ENCODE data around the gene NGFR. TPM values are rescaled to one million over a fixed set of nuclear protein-coding genes. Genes with fewer than 3 reads are reported as not detected.
A peak's percentile ranks its signal among the peaks of the same experiment; 100 is the strongest.

The NGFR gene
- total and polyA plus RNA-seq, 9 of the 15 experiments (the other 6 are each of a cell fraction or from before 2014, with no cell fraction given) = 0.07 to 0.23 (median 0.13) TPM; not detected in 4

GRCh38 chr17:49452661-49453060, 42.4 kb upstream of the NGFR start:
- ChIA-PET CTCF (ENCODE audit: low intra/inter-chr PET ratio) (no interaction called here), POLR2A (interaction anchor here (0.8 to 1.2 kb wide), 2 partner anchors 14 to 16 kb away, joined by 3 read pairs; no protein-coding TSS in a partner anchor)
- Histone ChIP-seq H3K9me3 (replicated peaks; ENCODE audit: control insufficient read depth, insufficient read depth, low read depth, low read length) (no peaks in the 10 kb centered on the region), H3K27ac (ENCODE audit: extremely low read depth, low read depth, low read length) (no peak overlapping the region), H3K27me3 (ENCODE audit: control insufficient read depth in 2 of 2, insufficient read depth in 2 of 2, low read length in 2 of 2) (peaks cover 27 to 50% of the 10 kb centered on the region in 2 experiments; a peak in 4 of 5 replicates), H3K79me2 (ENCODE audit: control insufficient read depth, insufficient read depth, low read length) (no peaks in the 10 kb centered on the region), H4K20me1 (replicated peaks; ENCODE audit: control insufficient read depth, insufficient read depth, low read length) (no peaks in the 10 kb centered on the region), H3K4me2 (ENCODE audit: insufficient read depth, low read length) (no peak overlapping the region), H2AFZ (ENCODE audit: low read depth, low read length) (no peak overlapping the region), H3K36me3 (ENCODE audit: control insufficient read depth, insufficient read depth, low read length) (no peaks in the 10 kb centered on the region), H3K4me3 (no peak overlapping the region), H3K9ac (ENCODE audit: insufficient read depth in 1 of 2, low read depth in 2 of 2, low read length in 2 of 2) (no peak overlapping the region), H3K9me1 (ENCODE audit: control insufficient read depth, insufficient read depth, low read length) (no peaks in the 10 kb centered on the region), H3K4me1 (replicated peaks in 1 of 2; ENCODE audit: control insufficient read depth in 2 of 2, insufficient read depth in 2 of 2, low read length in 2 of 2) (peaks cover 4 to 5% of the 10 kb centered on the region in 2 experiments; a peak in 3 of 5 replicates)
- peak; percentile 50 for ATAC-seq
- FAIRE-seq = no peak
- no TSS peak for BruUV-seq (replicated peaks)
- DNase-seq (ENCODE audit: extremely low read depth in 1 of 4, low spot score in 3 of 4) = no peak
- in situ Hi-C loops (cut with MboI) (no loop called here), intact Hi-C loops (cut with micrococcal nuclease) (no loop called here)
- 36% methylated on average over 5 of the region's 5 CpGs for WGBS (ENCODE audit: insufficient coverage, low coverage, missing lambda C conversion rate)
- TF ChIP-seq MYC (IDR thresholded peaks at IDR 0.05; ENCODE audit: low read depth, low read length) = no peak
- TF ChIP-seq MYC (CRISPR knock-in tag; IDR thresholded peaks at IDR 0.05; ENCODE audit: borderline replicate concordance, low read depth) = no peak
- TF ChIP-seq CHAMP1 (IDR thresholded peaks at IDR 0.05) = no peak
- TF ChIP-seq SRF (CRISPR knock-in tag; IDR thresholded peaks at IDR 0.05) = no peak
- TF ChIP-seq SMC3 (conservative IDR thresholded peaks at IDR 0.05; ENCODE audit: insufficient read depth, low read depth, low read length) = no peak
- TF ChIP-seq, protein P1, sequence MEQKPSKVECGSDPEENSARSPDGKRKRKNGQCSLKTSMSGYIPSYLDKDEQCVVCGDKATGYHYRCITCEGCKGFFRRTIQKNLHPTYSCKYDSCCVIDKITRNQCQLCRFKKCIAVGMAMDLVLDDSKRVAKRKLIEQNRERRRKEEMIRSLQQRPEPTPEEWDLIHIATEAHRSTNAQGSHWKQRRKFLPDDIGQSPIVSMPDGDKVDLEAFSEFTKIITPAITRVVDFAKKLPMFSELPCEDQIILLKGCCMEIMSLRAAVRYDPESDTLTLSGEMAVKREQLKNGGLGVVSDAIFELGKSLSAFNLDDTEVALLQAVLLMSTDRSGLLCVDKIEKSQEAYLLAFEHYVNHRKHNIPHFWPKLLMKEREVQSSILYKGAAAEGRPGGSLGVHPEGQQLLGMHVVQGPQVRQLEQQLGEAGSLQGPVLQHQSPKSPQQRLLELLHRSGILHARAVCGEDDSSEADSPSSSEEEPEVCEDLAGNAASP (IDR thresholded peaks at IDR 0.05) = no peak
- TF ChIP-seq NFYB (IDR thresholded peaks at IDR 0.05; ENCODE audit: extremely low read depth, insufficient read length) = no peak
- TF ChIP-seq TCF7L2 (IDR thresholded peaks at IDR 0.05; ENCODE audit: low read depth, low read length) = no peak
- TF ChIP-seq MEF2A (IDR thresholded peaks at IDR 0.05; ENCODE audit: control insufficient read depth, low read depth, low read length) = no peak
- TF ChIP-seq, protein P2, sequence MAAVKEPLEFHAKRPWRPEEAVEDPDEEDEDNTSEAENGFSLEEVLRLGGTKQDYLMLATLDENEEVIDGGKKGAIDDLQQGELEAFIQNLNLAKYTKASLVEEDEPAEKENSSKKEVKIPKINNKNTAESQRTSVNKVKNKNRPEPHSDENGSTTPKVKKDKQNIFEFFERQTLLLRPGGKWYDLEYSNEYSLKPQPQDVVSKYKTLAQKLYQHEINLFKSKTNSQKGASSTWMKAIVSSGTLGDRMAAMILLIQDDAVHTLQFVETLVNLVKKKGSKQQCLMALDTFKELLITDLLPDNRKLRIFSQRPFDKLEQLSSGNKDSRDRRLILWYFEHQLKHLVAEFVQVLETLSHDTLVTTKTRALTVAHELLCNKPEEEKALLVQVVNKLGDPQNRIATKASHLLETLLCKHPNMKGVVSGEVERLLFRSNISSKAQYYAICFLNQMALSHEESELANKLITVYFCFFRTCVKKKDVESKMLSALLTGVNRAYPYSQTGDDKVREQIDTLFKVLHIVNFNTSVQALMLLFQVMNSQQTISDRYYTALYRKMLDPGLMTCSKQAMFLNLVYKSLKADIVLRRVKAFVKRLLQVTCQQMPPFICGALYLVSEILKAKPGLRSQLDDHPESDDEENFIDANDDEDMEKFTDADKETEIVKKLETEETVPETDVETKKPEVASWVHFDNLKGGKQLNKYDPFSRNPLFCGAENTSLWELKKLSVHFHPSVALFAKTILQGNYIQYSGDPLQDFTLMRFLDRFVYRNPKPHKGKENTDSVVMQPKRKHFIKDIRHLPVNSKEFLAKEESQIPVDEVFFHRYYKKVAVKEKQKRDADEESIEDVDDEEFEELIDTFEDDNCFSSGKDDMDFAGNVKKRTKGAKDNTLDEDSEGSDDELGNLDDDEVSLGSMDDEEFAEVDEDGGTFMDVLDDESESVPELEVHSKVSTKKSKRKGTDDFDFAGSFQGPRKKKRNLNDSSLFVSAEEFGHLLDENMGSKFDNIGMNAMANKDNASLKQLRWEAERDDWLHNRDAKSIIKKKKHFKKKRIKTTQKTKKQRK (IDR thresholded peaks at IDR 0.05; ENCODE audit: borderline replicate concordance, low read depth, low read length) = no peak
- TF ChIP-seq IFI16 (CRISPR knock-in tag; IDR thresholded peaks at IDR 0.05) = no peak
- TF ChIP-seq KLF13 (tag; IDR thresholded peaks at IDR 0.05; ENCODE audit: borderline replicate concordance, low read depth) = no peak
- TF ChIP-seq, protein P3, sequence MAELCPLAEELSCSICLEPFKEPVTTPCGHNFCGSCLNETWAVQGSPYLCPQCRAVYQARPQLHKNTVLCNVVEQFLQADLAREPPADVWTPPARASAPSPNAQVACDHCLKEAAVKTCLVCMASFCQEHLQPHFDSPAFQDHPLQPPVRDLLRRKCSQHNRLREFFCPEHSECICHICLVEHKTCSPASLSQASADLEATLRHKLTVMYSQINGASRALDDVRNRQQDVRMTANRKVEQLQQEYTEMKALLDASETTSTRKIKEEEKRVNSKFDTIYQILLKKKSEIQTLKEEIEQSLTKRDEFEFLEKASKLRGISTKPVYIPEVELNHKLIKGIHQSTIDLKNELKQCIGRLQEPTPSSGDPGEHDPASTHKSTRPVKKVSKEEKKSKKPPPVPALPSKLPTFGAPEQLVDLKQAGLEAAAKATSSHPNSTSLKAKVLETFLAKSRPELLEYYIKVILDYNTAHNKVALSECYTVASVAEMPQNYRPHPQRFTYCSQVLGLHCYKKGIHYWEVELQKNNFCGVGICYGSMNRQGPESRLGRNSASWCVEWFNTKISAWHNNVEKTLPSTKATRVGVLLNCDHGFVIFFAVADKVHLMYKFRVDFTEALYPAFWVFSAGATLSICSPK (IDR thresholded peaks at IDR 0.05; ENCODE audit: borderline replicate concordance) = no peak
